Cardiac septum (tissue), 1 donor: ENCODE data around the gene HOXD3. TPM values are rescaled to one million over a fixed set of nuclear protein-coding genes. Genes with fewer than 3 reads are reported as not detected.

Experiments used
- DNase-seq: peaks from one replicate; pipeline ENCODE4 v3.0.0-alpha.2; 2020; ENCODE audit warnings: low spot score
- intact Hi-C: fragments of 100-400 bp; cut with DNase I; formaldehyde crosslinking; loops from one replicate; pipeline ENCODE4 v1.14.0; 2022
- total RNA-seq: library from RNA; stranded (reverse); fragmentation: NEBNext Ultra II Directional; extraction: Animal tissue kit (Norgen Biotek cat#: 25700); gene quantifications from one replicate; pipeline ENCODE4 v1.2.1, GENCODE V29; 2021
- donor health status: DM: no; HTN: no; CAD: no.

The HOXD3 gene
- total RNA-seq, 1 donor from 2014 or later, result 1.0 TPM

DNA sequence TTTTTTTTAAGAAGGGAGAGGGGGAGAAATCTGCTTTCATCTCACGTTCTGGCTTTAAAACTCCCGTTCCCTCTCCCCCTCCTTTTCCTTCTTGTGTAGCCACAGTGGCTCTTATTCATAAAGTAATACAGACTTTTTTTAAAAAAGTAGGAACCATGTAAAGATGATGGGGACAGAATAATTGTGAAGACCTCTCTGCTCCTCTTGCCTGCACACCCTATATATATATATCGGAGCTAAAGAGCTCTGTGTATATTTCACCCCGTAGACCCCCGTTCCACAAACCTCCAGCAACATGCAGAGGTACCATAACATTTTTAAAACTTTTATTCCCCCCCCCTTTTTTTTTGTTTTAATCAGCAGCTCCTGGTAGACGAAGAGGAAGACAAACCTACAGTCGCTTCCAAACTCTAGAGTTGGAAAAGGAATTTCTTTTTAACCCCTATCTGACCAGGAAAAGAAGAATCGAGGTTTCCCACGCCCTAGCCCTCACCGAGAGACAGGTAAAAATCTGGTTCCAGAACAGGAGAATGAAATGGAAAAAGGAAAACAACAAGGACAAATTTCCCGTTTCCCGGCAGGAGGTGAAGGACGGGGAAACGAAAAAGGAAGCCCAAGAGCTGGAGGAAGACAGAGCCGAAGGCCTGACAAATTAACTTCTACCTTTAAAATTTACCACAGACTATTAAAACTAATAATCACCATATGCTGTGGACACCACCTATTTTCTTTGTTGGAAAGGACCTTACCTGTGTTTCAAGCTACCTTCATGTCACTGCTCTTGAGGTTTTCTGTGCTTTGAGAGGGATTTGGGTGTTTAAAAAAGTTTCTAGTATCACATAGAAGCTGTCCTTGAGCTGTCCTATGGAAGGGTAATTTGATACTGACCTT, 25.9 kb upstream of the HOXD3 start:
- intact Hi-C loops, result loop anchor here (5.0 kb wide), 1 partner anchor 1016 kb away; no protein-coding TSS in a partner anchor
- DNase-seq, result no peak

GRCh38 chr2:176131848-176132158, 25.3 kb upstream of the HOXD3 start:
- no peak for DNase-seq
- intact Hi-C loops, result loop anchor here (5.0 kb wide), 1 partner anchor 1015 kb away; no protein-coding TSS in a partner anchor

DNA sequence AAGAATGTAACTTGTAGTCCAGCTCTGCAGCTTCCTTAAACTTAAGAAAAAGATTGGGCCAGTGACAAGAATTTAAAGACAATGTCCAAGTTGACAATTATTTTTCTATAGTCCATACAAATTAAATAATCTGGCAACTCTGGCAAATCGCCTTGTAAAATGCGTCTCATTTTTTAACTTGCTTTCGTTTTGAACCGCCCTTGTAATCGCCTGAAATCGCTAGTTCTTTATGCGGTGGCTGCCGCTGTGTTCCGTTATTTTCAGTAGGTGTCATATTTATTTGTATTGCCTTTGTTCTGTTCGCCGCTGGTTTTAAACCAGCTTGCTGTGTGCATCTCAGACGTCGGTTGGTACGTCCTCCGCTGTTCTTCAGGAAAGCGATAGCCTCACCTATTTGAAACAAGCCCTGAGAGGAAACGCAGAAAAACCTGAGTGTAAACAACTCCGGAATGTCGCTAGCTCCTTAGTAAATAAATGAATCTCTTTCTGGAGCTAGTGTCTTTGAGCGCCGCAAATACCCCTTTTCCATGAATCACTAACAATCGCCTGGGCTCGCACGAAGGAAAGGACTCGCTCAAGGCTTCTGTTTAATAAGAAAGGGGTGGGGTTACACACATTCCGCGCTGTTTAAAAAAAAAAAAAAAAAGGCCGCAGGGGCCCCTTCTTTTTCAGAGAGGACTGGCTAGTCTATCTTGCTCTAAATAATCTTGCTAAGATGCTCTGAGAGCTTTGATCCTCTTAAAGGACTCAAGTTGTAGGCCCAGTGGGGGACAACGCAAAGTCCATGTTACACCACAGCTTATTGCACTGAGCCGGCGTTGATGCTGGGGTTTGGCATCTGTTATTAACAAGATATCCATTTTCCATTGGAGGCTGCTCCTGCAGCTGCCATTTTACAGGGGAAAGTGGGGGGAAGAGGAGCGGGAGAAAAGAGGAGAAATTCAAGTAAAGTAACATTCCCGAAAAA, 24.6 kb upstream of the HOXD3 start:
- intact Hi-C loops, result loop anchor here (5.0 kb wide), 1 partner anchor 1015 kb away; no protein-coding TSS in a partner anchor
- no peak for DNase-seq

- intact Hi-C loops, result loop anchor here (5.0 kb wide), 1 partner anchor 1014 kb away; no protein-coding TSS in a partner anchor
- DNase-seq, result no peak
These were observed 23.7 kb upstream of the HOXD3 start for GRCh38 chr2:176133389-176133788.

GRCh38 chr2:176134035-176134434, 23.1 kb upstream of the HOXD3 start:
- intact Hi-C loops, result loop anchor here (5.0 kb wide), 1 partner anchor 1013 kb away; no protein-coding TSS in a partner anchor
- DNase-seq, result no peak

DNA sequence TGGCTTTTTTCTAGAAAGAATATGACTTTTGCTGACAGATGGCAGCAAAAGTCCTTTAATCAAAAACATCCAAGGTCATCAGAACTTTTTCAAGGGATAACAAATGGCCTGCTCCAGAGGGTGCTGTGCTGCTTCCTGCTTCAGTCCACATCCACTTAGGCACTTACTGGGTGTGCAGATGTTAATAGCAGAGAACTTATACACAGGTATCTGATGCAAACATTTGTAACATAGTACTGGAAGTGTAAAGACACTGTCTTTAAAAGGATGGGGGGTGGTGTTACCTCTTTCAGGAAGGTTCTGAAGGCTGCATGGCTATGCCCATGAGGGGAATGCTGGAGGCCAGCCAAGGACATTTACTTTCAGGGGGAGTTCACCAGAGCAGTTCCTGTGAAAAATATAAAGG, 22.1 kb upstream of the HOXD3 start:
- DNase-seq, result no peak
- intact Hi-C loops, result no loop called here

DNA sequence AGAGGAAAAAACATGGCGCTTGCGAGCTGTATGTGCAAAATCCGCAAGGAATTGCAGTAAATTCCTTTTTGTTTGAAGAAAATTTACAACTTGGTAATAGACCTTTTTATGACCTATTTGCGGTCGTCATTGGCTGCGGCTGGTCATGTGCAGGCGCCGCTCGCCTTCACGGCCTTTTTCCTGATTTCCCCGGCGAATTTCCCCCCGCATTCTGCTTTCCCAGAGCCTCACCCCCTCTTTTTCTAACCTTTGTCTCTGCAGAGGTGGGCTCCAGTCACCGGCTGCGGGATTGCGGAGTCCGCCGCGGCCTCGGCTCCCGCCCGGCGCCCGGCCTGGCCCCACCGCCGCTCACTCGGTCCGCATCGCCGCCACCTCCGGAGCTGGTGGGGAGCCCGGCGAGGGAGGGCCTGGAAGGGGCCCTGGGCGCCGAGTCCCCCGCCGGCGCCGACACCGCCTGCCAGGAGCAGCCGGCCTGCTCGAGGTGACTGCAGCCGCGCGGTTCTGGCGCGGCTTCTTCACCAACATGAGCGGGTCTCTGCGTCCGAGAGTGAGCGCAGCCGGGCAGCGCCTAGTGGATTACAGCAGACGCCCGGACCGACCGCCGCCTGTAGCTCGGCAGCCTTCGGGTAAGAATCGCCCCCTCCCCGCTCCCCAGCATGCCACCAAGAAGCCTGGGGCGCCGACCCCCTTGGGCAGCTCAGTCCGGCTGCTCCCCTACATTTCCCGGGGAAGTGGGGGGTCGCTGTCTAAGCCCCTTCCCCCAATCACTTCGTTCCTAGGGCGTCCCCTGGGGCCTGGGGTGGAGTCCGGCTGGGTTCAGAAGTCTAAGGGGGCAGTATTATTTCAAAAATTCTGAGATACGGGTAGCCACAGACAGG, 20.5 kb upstream of the HOXD3 start:
- DNase-seq, result no peak
- intact Hi-C loops, result no loop called here

GRCh38 chr2:176137252-176137580, 19.9 kb upstream of the HOXD3 start:
- intact Hi-C loops, result no loop called here
- DNase-seq, result no peak

- intact Hi-C loops, result no loop called here
- no peak for DNase-seq
These were observed 19.2 kb upstream of the HOXD3 start for GRCh38 chr2:176137906-176138305.

DNA sequence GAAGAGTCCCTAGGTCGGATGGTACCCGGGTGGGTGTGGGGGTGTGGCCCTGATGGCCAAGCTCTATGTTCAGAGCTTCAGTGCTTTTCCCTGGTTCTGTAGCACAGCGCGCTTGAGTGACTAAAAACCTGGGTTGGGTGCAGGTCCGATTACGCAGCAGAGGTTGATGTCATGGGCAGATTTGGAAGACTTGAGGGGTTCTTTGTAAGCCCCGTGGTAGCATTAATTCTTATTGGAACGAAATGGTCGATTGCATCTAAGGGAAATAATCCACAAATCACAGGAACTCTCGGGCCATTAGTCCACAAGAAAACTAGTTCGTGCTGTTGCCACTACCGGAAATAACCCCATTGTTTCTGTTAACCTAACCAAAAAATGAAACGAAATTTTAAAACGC, 18.6 kb upstream of the HOXD3 start:
- no peak for DNase-seq
- intact Hi-C loops, result no loop called here

DNA sequence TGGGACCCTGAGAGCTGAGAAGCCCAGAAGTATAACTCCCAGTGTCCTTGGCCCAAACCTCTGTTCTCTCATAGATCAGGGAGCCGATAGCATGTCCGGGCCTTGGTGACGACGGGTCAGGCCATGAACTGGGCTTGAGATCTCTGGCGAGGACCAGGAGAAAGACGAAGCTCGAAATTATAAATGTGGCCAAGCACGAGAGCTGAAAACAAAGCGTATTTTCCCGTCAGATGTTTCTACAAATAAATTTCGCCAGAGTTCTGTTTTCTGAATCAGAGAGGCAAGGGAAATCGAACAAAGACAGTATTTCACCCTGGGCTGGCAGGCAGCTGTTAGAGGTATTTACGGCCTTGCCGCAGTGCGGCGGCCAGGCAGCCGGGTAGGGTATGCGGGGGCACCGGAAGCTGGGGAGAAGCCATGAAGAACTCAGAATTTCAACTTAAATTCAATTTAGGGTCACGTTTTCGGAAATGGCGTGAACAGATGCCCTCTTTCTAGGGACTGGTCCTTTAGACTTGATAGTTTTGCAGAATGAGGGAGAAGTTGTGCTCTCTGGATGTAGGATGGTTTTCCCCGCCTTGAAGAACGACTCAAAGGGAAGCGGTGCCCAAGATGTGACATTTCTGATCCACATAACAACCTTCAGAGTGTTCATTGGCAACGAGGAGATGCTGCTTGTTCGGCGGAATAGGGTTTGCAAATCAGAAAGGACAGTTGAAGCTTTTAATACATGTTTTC, 18.0 kb upstream of the HOXD3 start:
- DNase-seq, result peak; percentile 66
- intact Hi-C loops, result no loop called here

- DNase-seq, result peak; percentile 68
- intact Hi-C loops, result loop anchor here (1.0 to 5.0 kb wide), 4 partner anchors 47 to 497 kb away; partner anchors contain the start of gene HOXD1
These were observed 17.2 kb upstream of the HOXD3 start for GRCh38 chr2:176139661-176140512.

GRCh38 chr2:176140513-176141317, 16.4 kb upstream of the HOXD3 start:
- DNase-seq, result peak; percentile 79
- intact Hi-C loops, result loop anchor here (1.0 to 5.0 kb wide), 4 partner anchors 47 to 497 kb away; partner anchors contain the start of gene HOXD1

DNA sequence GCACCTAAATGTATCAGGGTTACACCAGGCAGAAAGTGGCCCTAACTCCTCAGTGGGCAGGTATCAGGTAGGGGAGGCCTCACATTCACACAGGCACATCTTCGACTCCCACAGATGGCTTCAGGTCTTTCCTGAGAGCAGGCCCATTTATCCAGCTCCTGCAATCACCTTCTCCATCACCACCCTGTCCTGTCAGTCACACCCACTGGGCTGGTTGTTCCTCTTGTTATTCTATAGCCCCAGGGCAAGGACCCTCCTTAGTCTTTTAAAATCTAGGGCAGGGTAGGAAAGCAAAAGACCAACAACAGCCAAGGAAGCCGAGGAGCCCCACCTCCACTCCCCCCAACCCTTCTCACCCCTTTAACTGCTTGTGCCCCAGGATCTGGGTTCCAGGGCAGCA, 14.8 kb upstream of the HOXD3 start:
- DNase-seq, result no peak
- intact Hi-C loops, result loop anchor here (5.0 kb wide), 2 partner anchors 45 to 495 kb away; partner anchors contain the start of gene HOXD1

DNA sequence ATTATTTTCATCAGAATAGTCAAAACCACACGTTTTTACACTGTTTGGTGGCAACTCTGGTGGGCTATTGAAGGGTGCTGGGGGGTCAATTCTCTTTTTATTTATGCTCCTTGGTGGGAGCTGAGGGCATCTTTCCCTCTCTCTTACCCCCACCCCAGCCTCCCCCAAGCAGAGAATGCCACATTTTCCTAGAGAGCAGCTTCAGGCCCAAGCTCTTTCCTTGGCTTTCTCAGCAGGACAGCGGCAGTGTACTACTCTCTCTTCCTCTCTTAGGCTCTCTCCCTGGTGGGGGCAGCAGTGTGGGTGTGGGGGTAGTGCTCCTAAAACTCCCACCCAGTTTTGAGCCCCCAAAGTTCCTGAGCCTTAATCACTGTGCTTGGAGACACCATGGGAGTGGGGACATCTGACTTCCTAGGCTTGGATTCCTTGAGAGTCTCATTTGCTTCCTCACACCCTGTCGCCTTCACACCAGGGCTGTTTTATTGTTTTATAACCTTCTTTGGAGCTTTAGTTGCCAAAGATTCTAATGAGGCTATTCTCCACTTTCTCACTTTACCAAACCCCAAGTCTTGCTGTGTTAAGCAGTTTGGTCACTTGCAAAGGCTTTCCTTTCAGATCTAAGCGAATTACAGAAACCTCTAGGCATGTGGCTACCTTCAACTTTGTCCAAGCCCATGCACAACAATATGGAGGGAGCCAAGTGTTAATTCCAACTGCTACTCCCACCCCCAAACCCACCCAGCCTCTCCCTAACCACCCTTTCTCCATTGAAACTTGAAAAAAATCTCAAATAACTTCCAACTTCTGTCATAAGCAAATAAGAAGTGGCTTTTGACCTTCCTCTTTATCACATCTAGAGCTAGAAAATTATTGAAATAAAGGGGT, 11.8 kb upstream of the HOXD3 start:
- intact Hi-C loops, result no loop called here
- no peak for DNase-seq

DNA sequence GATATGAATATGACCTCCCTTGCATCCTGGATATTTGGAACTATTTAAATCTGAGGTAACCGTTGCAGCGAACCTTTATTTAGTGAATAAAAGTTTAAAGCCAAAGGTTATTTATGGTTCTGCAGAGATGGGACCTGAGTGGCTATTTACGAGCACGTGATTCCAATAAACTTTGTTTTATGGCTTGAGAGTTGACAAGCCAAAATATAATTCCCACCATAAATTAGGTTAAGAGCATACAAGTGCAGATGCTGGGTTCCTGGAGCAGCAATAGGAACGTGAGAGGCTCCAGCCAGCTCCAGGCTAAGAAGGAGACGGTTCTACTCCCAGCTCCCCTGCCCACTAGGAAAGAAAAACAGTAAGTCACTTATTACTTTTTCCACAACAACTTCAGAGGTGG, 11.0 kb upstream of the HOXD3 start:
- DNase-seq, result no peak
- intact Hi-C loops, result no loop called here
